ENCODE results near the gene CHP1.
"Not testable (repeated sequence)": the region's sequence is repeated elsewhere in the genome, so short reads cannot be mapped to it uniquely, and the experiment has no call there.

Gene CHP1

GRCh38 chr15:41292521-41292920, 61.5 kb downstream of the CHP1 start:
- DNase-seq (ENCODE audit: low read depth), result no peak

- not testable (repeated sequence) for DNase-seq (ENCODE audit: low read depth)
These were observed 70.1 kb downstream of the CHP1 start for GRCh38 chr15:41301139-41301538.

GRCh38 chr15:41301587-41301986, 70.5 kb downstream of the CHP1 start:
- DNase-seq (ENCODE audit: low read depth), result no peak

GRCh38 chr15:41304149-41304770, 73.2 kb downstream of the CHP1 start:
- DNase-seq (ENCODE audit: low read depth), result no peak

GRCh38 chr15:41307679-41308078, 76.6 kb downstream of the CHP1 start:
- no peak for DNase-seq (ENCODE audit: low read depth)

- no peak for DNase-seq (ENCODE audit: low read depth)
These were observed 78.3 kb downstream of the CHP1 start for GRCh38 chr15:41309226-41309905.

GRCh38 chr15:41320805-41321330, 89.8 kb downstream of the CHP1 start:
- DNase-seq (ENCODE audit: low read depth), result not testable (repeated sequence)

- DNase-seq (ENCODE audit: low read depth), result no peak
These were observed 92.5 kb downstream of the CHP1 start for GRCh38 chr15:41323611-41324010.

GRCh38 chr15:41331281-41331680, 100.2 kb downstream of the CHP1 start:
- DNase-seq (ENCODE audit: low read depth), result no peak

Measured in iris pigment epithelial cell (primary cell).